GM19351 (cell line): ENCODE measurements around the gene PFKFB2.

Source experiments
- ATAC-seq: cut with Tn5 transposase; IDR thresholded peaks from one replicate; pipeline ENCODE4 v1.9.1; 2021; ENCODE audit warnings: mild to moderate bottlenecking, moderate library complexity; ENCODE audit not compliant: unreplicated experiment

The PFKFB2 gene

GRCh38 chr1:207063014-207063413 is 9.9 kb downstream of the PFKFB2 start:
- no peak for ATAC-seq

- ATAC-seq, result no peak
Measured at GRCh38 chr1:207064561-207064960, 11.5 kb downstream of the PFKFB2 start.

- no peak for ATAC-seq
Measured at GRCh38 chr1:207067185-207067584, 14.1 kb downstream of the PFKFB2 start.

- ATAC-seq, result no peak
Measured at GRCh38 chr1:207067665-207068064, 14.6 kb downstream of the PFKFB2 start.

GRCh38 chr1:207069061-207069460 is 16.0 kb downstream of the PFKFB2 start:
- no peak for ATAC-seq

- ATAC-seq, result no peak
Measured at GRCh38 chr1:207069858-207070506, 16.9 kb downstream of the PFKFB2 start.

GRCh38 chr1:207070811-207071210 is 17.7 kb downstream of the PFKFB2 start:
- no peak for ATAC-seq

GRCh38 chr1:207071426-207071825 is 18.4 kb downstream of the PFKFB2 start:
- no peak for ATAC-seq

GRCh38 chr1:207072233-207072632 is 19.2 kb downstream of the PFKFB2 start:
- no peak for ATAC-seq

- ATAC-seq, result no peak
Measured at GRCh38 chr1:207073906-207074820, 21.1 kb downstream of the PFKFB2 start.

- no peak for ATAC-seq
Measured at GRCh38 chr1:207076181-207076955, 23.3 kb downstream of the PFKFB2 start.

GRCh38 chr1:207077012-207077411 is 23.9 kb downstream of the PFKFB2 start:
- ATAC-seq, result no peak

- peak; percentile 64 for ATAC-seq
Measured at GRCh38 chr1:207077470-207078377, 24.6 kb downstream of the PFKFB2 start.

GRCh38 chr1:207078578-207079132 is 25.6 kb downstream of the PFKFB2 start:
- no peak for ATAC-seq

GRCh38 chr1:207079706-207080241 is 26.7 kb downstream of the PFKFB2 start:
- ATAC-seq, result no peak

- no peak for ATAC-seq
Measured at GRCh38 chr1:207081088-207081487, 28.0 kb downstream of the PFKFB2 start.

GRCh38 chr1:207081806-207082205 is 28.7 kb downstream of the PFKFB2 start:
- ATAC-seq, result no peak

- ATAC-seq, result no peak
Measured at GRCh38 chr1:207084232-207084631, 31.2 kb downstream of the PFKFB2 start.

- ATAC-seq, result peak; percentile 76
Measured at GRCh38 chr1:207084701-207085180, 31.7 kb downstream of the PFKFB2 start.

- ATAC-seq, result no peak
Measured at GRCh38 chr1:207085887-207086286, 32.8 kb downstream of the PFKFB2 start.
